ENCODE measurements around the gene CLMN. TPM values are rescaled to one million over a fixed set of nuclear protein-coding genes. Genes with fewer than 3 reads are reported as not detected.
"Not testable (repeated sequence)": the region's sequence is repeated elsewhere in the genome, so short reads cannot be mapped to it uniquely, and the experiment has no call there.

Gene CLMN
- total RNA-seq, 1 donor from 2014 or later, result 7.7 TPM

- Mint-ChIP-seq H3K4me1 (peaks cover 10% of the 10 kb centered on the region), H3K27me3 (ENCODE audit: low read depth) (no peaks in the 10 kb centered on the region), H3K27ac (ENCODE audit: unreplicated experiment) (no peak overlapping the region), H3K9me3 (peaks cover 9% of the 10 kb centered on the region), H3K36me3 (ENCODE audit: low read depth) (peaks cover 11% of the 10 kb centered on the region), H3K4me3 (no peak overlapping the region)
- DNase-seq (ENCODE audit: low read depth, low spot score), result no peak
- TF ChIP-seq, protein P1, sequence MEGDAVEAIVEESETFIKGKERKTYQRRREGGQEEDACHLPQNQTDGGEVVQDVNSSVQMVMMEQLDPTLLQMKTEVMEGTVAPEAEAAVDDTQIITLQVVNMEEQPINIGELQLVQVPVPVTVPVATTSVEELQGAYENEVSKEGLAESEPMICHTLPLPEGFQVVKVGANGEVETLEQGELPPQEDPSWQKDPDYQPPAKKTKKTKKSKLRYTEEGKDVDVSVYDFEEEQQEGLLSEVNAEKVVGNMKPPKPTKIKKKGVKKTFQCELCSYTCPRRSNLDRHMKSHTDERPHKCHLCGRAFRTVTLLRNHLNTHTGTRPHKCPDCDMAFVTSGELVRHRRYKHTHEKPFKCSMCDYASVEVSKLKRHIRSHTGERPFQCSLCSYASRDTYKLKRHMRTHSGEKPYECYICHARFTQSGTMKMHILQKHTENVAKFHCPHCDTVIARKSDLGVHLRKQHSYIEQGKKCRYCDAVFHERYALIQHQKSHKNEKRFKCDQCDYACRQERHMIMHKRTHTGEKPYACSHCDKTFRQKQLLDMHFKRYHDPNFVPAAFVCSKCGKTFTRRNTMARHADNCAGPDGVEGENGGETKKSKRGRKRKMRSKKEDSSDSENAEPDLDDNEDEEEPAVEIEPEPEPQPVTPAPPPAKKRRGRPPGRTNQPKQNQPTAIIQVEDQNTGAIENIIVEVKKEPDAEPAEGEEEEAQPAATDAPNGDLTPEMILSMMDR (conservative IDR thresholded peaks at IDR 0.05), result no peak
These were observed 115.0 kb downstream of the CLMN start for GRCh38 chr14:95204705-95205104.

- peaks cover 11% of the 10 kb centered on the region for H3K36me3 Mint-ChIP-seq (ENCODE audit: low read depth)
These were observed 118.0 kb downstream of the CLMN start for GRCh38 chr14:95201745-95202144.

GRCh38 chr14:95200404-95200803 lies 119.3 kb downstream of the CLMN start:
- Mint-ChIP-seq H3K4me3 (no peak overlapping the region), H3K27ac (ENCODE audit: unreplicated experiment) (no peak overlapping the region), H3K9me3 (peaks cover 9% of the 10 kb centered on the region), H3K4me1 (no peaks in the 10 kb centered on the region), H3K36me3 (ENCODE audit: low read depth) (peaks cover 11% of the 10 kb centered on the region), H3K27me3 (ENCODE audit: low read depth) (no peaks in the 10 kb centered on the region)
- TF ChIP-seq, protein P1 (conservative IDR thresholded peaks at IDR 0.05), result no peak
- no peak for DNase-seq (ENCODE audit: low read depth, low spot score)

More at GRCh38 chr14:95201745-95202144, 118.0 kb downstream of the CLMN start:
- H3K27me3 Mint-ChIP-seq (ENCODE audit: low read depth); H3K4me1 Mint-ChIP-seq; DNase-seq (ENCODE audit: low read depth, low spot score); H3K4me3 Mint-ChIP-seq; H3K27ac Mint-ChIP-seq (ENCODE audit: unreplicated experiment); H3K9me3 Mint-ChIP-seq: not testable (repeated sequence)

GRCh38 chr14:95199298-95199983 lies 120.3 kb downstream of the CLMN start:
- TF ChIP-seq, protein P1 (conservative IDR thresholded peaks at IDR 0.05), result no peak
- Mint-ChIP-seq H3K27me3 (ENCODE audit: low read depth) (no peaks in the 10 kb centered on the region), H3K27ac (ENCODE audit: unreplicated experiment) (peak overlapping the region; percentile 7), H3K4me3 (no peak overlapping the region), H3K4me1 (no peaks in the 10 kb centered on the region), H3K9me3 (peaks cover 4% of the 10 kb centered on the region), H3K36me3 (ENCODE audit: low read depth) (peaks cover 5% of the 10 kb centered on the region)
- no peak for DNase-seq (ENCODE audit: low read depth, low spot score)

GRCh38 chr14:95198320-95198719 lies 121.4 kb downstream of the CLMN start:
- H3K9me3 Mint-ChIP-seq, result no peaks in the 10 kb centered on the region
- peak overlapping the region; percentile 27 for H3K27ac Mint-ChIP-seq (ENCODE audit: unreplicated experiment)
- TF ChIP-seq, protein P1 (conservative IDR thresholded peaks at IDR 0.05), result no peak
- H3K4me1 Mint-ChIP-seq, result no peaks in the 10 kb centered on the region
- no peaks in the 10 kb centered on the region for H3K36me3 Mint-ChIP-seq (ENCODE audit: low read depth)
- H3K4me3 Mint-ChIP-seq, result no peak overlapping the region
- no peaks in the 10 kb centered on the region for H3K27me3 Mint-ChIP-seq (ENCODE audit: low read depth)
- DNase-seq (ENCODE audit: low read depth, low spot score), result no peak

DNA sequence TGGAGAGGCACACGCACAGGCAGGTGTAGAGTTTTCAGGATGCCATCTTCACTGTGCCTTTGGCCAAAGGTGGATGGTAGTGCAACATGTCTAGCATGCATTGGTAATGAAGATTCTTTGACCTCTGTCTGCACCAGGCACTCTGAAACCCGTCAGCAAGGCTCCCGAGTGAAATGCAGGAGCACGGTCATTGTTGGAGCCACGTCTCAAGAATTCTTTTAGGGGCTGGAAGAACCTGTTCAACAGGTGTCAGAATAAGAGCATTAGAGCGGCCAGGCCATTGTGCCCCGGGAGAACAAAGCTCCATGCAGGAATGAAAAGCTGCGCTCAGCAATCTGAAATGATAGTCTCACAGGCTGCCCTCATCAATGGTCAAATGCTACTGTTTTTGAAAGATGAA lies 122.2 kb downstream of the CLMN start:
- Mint-ChIP-seq H3K27me3 (ENCODE audit: low read depth) (no peaks in the 10 kb centered on the region), H3K4me3 (no peak overlapping the region), H3K36me3 (ENCODE audit: low read depth) (no peaks in the 10 kb centered on the region), H3K9me3 (no peaks in the 10 kb centered on the region), H3K4me1 (no peaks in the 10 kb centered on the region), H3K27ac (ENCODE audit: unreplicated experiment) (no peak overlapping the region)
- no peak for DNase-seq (ENCODE audit: low read depth, low spot score)
- TF ChIP-seq, protein P1 (conservative IDR thresholded peaks at IDR 0.05), result no peak
